Activated T-cell treated with anti-CD3 and anti-CD28 coated beads, Interleukin-2, amount 50 U/mL, for 1 hour (primary cell): ENCODE measurements around the gene SLC16A8.
"Not testable (repeated sequence)": the region's sequence is repeated elsewhere in the genome, so short reads cannot be mapped to it uniquely, and the experiment has no call there.

Experiments used
- DNase-seq: peaks from one replicate; pipeline ENCODE4 v3.0.0-alpha.2; 2020

Gene SLC16A8

GRCh38 chr22:38083931-38084631 lies at the start of gene SLC16A8:
Gene SLC16A8, minus strand, starts transcription at chr22:38084184. Its CDS starts 1,311 bp downstream, at chr22:38082873.
- DNase-seq = no peak

- DNase-seq = no peak
Measured at GRCh38 chr22:38133331-38133730, 49.3 kb upstream of the SLC16A8 start.

- DNase-seq = no peak
Measured at GRCh38 chr22:38132794-38133193, 48.8 kb upstream of the SLC16A8 start.

GRCh38 chr22:38132136-38132535 lies 48.2 kb upstream of the SLC16A8 start:
- DNase-seq = no peak

- DNase-seq = no peak
Measured at GRCh38 chr22:38131399-38131798, 47.4 kb upstream of the SLC16A8 start.

GRCh38 chr22:38129856-38130255 lies 45.9 kb upstream of the SLC16A8 start:
- DNase-seq = no peak

GRCh38 chr22:38129021-38129420 lies 45.0 kb upstream of the SLC16A8 start:
- DNase-seq = no peak

- DNase-seq = no peak
Measured at GRCh38 chr22:38127869-38128268, 43.9 kb upstream of the SLC16A8 start.

- DNase-seq = no peak
Measured at GRCh38 chr22:38126928-38127668, 43.1 kb upstream of the SLC16A8 start.

GRCh38 chr22:38125751-38126201 lies 41.8 kb upstream of the SLC16A8 start:
- no peak for DNase-seq

- no peak for DNase-seq
Measured at GRCh38 chr22:38125038-38125610, 41.1 kb upstream of the SLC16A8 start.

GRCh38 chr22:38124236-38124974 lies 40.4 kb upstream of the SLC16A8 start:
- DNase-seq = no peak

GRCh38 chr22:38122616-38123015 lies 38.6 kb upstream of the SLC16A8 start:
- DNase-seq = no peak

GRCh38 chr22:38120359-38121110 lies 36.6 kb upstream of the SLC16A8 start:
- DNase-seq = no peak

- not testable (repeated sequence) for DNase-seq
Measured at GRCh38 chr22:38118747-38119146, 34.8 kb upstream of the SLC16A8 start.

- DNase-seq = no peak
Measured at GRCh38 chr22:38118182-38118581, 34.2 kb upstream of the SLC16A8 start.

GRCh38 chr22:38117556-38117955 lies 33.6 kb upstream of the SLC16A8 start:
- DNase-seq = not testable (repeated sequence)

GRCh38 chr22:38115423-38116205 lies 31.6 kb upstream of the SLC16A8 start:
- DNase-seq = no peak

GRCh38 chr22:38114484-38115398 lies 30.8 kb upstream of the SLC16A8 start:
- peak; percentile 78 for DNase-seq

GRCh38 chr22:38112381-38112780 lies 28.4 kb upstream of the SLC16A8 start:
- no peak for DNase-seq
